Large intestine (tissue), 3 donors: ENCODE measurements around the gene ENOSF1. TPM values are rescaled to one million over a fixed set of nuclear protein-coding genes. Genes with fewer than 3 reads are reported as not detected.
"Not testable (repeated sequence)": the region's sequence is repeated elsewhere in the genome, so short reads cannot be mapped to it uniquely, and the experiment has no call there.

Experiments
- DNase-seq, 2 donors: peaks; one replicate each; pipeline versions ENCODE4 v3.0.0 to v3.0.0-alpha.2; 2013
- H3K27ac ChIP-seq: one replicate; pipeline ENCODE4 v1.5.1; 2013; ENCODE audit warnings: low read length
- H3K27me3 ChIP-seq: 2 replicates; pipeline ENCODE4 v1.6.1; 2013; ENCODE audit warnings: low read length; ENCODE audit not compliant: control insufficient read depth, insufficient read depth
- H3K36me3 ChIP-seq: 2 replicates; pipeline ENCODE4 v1.6.1; 2013; ENCODE audit warnings: low read length; ENCODE audit not compliant: control insufficient read depth, insufficient read depth
- H3K4me1 ChIP-seq: one replicate; pipeline ENCODE4 v1.6.1; 2013; ENCODE audit warnings: low read length; ENCODE audit not compliant: control insufficient read depth, insufficient read depth
- H3K4me3 ChIP-seq: one replicate; pipeline ENCODE4 v1.5.1; 2013; ENCODE audit warnings: low read length
- H3K9me3 ChIP-seq: one replicate; pipeline ENCODE4 v1.6.1; 2013; ENCODE audit warnings: mild to moderate bottlenecking, low read depth, low read length, moderate library complexity; ENCODE audit not compliant: control insufficient read depth
- WGBS: methylation state at CpG from one replicate; pipeline ENCODE4 v1.1.5; 2013; ENCODE audit warnings: low lambda C conversion rate; ENCODE audit not compliant: insufficient coverage; 5-methylcytosine and 5-hydroxymethylcytosine counted together
- polyA plus RNA-seq: library from polyadenylated mRNA; unstranded; fragments of 120-200 nt; gene quantifications from one replicate; pipeline ENCODE4 v1.2.1, GENCODE V29; 2013

Gene ENOSF1
- polyA plus RNA-seq, 1 donor: 291 TPM

DNA sequence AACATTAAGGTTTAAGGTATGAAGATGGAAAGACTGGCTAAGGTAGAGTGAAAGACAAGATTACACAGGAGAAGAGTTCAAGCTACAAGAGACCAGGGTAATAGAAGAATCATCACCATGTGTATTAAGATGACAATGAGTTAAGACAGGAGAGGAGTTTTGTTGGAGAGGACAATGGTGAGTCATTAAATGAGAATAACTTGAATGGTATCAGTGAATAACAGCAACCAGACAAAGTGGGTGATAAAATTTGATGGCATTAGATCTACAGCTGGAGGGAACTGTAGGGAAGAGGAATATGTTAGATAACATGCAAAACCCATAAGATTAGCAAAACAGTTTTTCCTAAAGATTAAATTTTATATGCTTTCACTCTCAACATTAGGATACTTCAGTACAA, 18.8 kb upstream of the ENOSF1 start:
- H3K4me3 ChIP-seq: no peak overlapping the region
- no peak overlapping the region for H3K27ac ChIP-seq
- H3K9me3 ChIP-seq: no peaks in the 10 kb centered on the region
- DNase-seq: no peak
- peaks cover 26% of the 10 kb centered on the region for H3K36me3 ChIP-seq
- no peaks in the 10 kb centered on the region for H3K27me3 ChIP-seq
- H3K4me1 ChIP-seq: no peaks in the 10 kb centered on the region

GRCh38 chr18:730692-731091, 18.3 kb upstream of the ENOSF1 start:
- Histone ChIP-seq H3K36me3 (peaks cover 21% of the 10 kb centered on the region), H3K27ac (no peak overlapping the region), H3K9me3 (no peaks in the 10 kb centered on the region), H3K4me3 (no peak overlapping the region), H3K4me1 (no peaks in the 10 kb centered on the region), H3K27me3 (no peaks in the 10 kb centered on the region)
- no peak for DNase-seq

DNA sequence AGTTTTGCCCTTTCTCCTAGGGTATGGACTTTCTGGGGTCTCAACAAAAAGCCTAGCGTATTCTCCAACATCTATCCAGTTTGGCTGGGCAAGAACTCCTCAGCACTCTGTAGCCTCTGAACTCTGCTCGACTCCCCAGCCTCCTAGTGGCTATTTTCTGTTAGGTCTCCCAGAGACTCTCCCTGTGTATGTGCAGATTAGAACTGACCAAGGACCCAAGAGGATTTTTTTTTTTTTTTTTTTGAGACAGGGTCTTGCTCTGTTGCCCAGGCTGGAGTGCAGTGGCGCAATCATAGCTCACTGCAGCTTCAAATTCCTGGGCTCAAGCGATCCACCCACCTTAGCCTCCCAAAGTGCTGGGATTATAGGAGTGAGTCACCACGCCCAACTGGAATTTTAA, 17.7 kb upstream of the ENOSF1 start:
- no CpG with 5 or more reads among the region's 5 CpGs for WGBS
- H3K9me3 ChIP-seq, DNase-seq, H3K4me1 ChIP-seq, H3K4me3 ChIP-seq, H3K27me3 ChIP-seq, H3K27ac ChIP-seq: not testable (repeated sequence)
- H3K36me3 ChIP-seq: peaks cover 17% of the 10 kb centered on the region

GRCh38 chr18:725646-726045, 13.2 kb upstream of the ENOSF1 start:
- no peak for DNase-seq
- Histone ChIP-seq H3K27ac (no peak overlapping the region), H3K27me3 (no peaks in the 10 kb centered on the region), H3K4me3 (no peak overlapping the region), H3K4me1 (no peaks in the 10 kb centered on the region), H3K9me3 (no peaks in the 10 kb centered on the region), H3K36me3 (peaks cover 6% of the 10 kb centered on the region)
- WGBS: no CpG with 5 or more reads among the region's 9 CpGs

DNA sequence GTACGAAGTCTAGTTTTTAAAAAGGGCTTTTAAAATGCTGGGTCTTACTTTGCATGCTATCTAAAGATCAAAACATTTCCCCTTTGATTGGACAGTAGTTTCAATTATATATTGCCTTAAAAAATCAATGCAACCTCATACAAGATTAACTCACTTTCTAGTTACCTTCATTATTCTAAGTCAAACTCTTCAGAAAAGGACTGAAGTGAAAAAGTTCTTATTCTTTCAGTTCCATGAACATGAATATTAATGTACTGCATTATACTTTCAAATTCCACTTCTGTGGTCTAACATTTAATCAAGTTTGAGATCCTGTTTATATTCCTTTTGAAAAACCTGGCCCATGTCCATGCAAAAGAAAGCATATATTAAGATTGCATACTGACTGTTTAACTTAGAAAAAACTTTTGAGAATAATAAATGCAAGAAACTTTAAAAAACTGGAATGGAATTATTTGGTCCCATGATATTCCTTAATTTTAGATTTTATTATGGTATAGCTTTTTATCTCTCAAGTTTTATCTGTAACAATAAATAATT, 11.2 kb upstream of the ENOSF1 start:
- WGBS: 100% methylated on average over 1 of the region's 1 CpG
- Histone ChIP-seq H3K9me3 (no peaks in the 10 kb centered on the region), H3K4me3 (no peak overlapping the region), H3K27ac (no peak overlapping the region), H3K36me3 (peaks cover 4% of the 10 kb centered on the region), H3K27me3 (no peaks in the 10 kb centered on the region), H3K4me1 (no peaks in the 10 kb centered on the region)
- no peak for DNase-seq

- Histone ChIP-seq H3K9me3 (peaks cover 6% of the 10 kb centered on the region), H3K27me3 (no peaks in the 10 kb centered on the region), H3K36me3 (no peaks in the 10 kb centered on the region), H3K4me1 (no peaks in the 10 kb centered on the region), H3K4me3 (no peak overlapping the region), H3K27ac (no peak overlapping the region)
- DNase-seq: no peak
- WGBS: 92% methylated on average over 3 of the region's 4 CpGs
These were observed 4.6 kb upstream of the ENOSF1 start for GRCh38 chr18:717003-717402.

- 100% methylated on average over 1 of the region's 1 CpG for WGBS
- H3K27me3 ChIP-seq: no peaks in the 10 kb centered on the region
- H3K4me1 ChIP-seq: no peaks in the 10 kb centered on the region
- H3K9me3 ChIP-seq: peaks cover 6% of the 10 kb centered on the region
- no peak overlapping the region for H3K27ac ChIP-seq
- H3K36me3 ChIP-seq: no peaks in the 10 kb centered on the region
- no peak overlapping the region for H3K4me3 ChIP-seq
- no peak for DNase-seq
These were observed 3.2 kb upstream of the ENOSF1 start for GRCh38 chr18:715626-716025.

DNA sequence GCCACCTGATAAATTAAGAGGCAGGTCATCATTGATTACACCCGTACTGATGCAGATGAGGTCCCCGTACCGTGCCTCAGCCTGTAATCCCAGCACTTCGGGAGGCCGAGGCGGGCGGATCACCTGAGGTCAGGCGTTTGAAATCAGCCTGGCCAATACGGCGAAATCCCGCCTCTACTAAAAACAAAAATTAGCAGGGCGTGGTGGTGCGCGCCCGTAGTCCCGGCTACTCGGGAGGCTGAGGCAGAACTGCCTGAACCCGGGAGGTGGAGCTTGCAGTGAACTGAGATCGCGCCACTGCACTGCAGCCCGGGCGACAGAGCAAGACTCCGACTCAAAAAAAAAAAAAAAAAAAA, 683 bp upstream of the ENOSF1 start:
- no peak overlapping the region for H3K27ac ChIP-seq
- WGBS: no CpG with 5 or more reads among the region's 23 CpGs
- peaks cover 8% of the 10 kb centered on the region for H3K9me3 ChIP-seq
- H3K4me3 ChIP-seq: peak overlapping the region; percentile 52
- H3K27me3 ChIP-seq: no peaks in the 10 kb centered on the region
- peaks cover 11% of the 10 kb centered on the region for H3K4me1 ChIP-seq
- DNase-seq: no peak
- H3K36me3 ChIP-seq: peaks cover 11% of the 10 kb centered on the region

DNA sequence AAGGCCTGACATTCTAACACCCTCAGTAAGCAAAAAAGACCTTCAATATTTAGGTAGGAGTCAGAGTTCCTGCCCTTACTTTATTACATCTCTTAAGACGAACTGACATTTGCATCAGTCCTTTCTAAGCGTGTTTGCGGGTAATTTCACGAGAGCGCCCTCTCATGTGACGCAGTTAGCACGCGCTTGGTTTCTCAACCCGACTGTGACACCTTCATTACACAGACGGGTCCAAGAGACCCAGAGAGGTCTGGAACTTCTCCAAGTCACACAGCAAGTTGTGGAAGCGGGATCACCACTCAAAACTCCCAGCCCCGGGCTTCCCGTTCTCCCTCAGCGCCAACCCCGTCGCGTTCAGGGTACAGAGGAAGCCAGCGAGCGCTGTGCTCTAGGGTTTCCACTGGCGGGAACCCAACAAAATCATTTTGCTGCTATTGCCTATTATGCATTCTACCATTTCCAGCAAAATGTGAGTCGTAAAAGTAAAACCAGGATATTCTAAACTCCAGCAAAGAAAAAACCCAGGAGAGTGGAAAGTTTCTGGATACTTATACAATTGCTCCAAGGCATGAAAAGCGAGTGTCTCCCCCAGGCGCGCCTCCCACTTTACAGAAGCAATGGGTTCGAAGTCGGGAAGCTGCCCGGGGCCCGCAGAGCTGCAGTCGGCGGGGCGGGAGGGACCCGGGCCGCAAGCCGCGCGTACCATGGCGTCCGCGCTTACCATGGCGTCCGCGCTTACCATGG, 601 bp downstream of the ENOSF1 start:
- Histone ChIP-seq H3K27me3 (no peaks in the 10 kb centered on the region), H3K36me3 (peaks cover 16% of the 10 kb centered on the region), H3K4me1 (peaks cover 14% of the 10 kb centered on the region), H3K27ac (peak overlapping the region; percentile 97), H3K4me3 (peak overlapping the region; percentile 83), H3K9me3 (peaks cover 8% of the 10 kb centered on the region)
- 0% methylated on average over 6 of the region's 42 CpGs for WGBS
- peak; percentile 82 to 91 for DNase-seq

GRCh38 chr18:711310-711656, 1.1 kb downstream of the ENOSF1 start:
- DNase-seq: no peak
- Histone ChIP-seq H3K36me3 (peaks cover 19% of the 10 kb centered on the region), H3K4me1 (peaks cover 18% of the 10 kb centered on the region), H3K9me3 (peaks cover 8% of the 10 kb centered on the region), H3K27me3 (no peaks in the 10 kb centered on the region), H3K4me3 (peak overlapping the region; percentile 83), H3K27ac (peak overlapping the region; percentile 97)
- WGBS: 3% methylated on average over 4 of the region's 8 CpGs
